ENCODE results near the gene BCO1.

Gene BCO1

DNA sequence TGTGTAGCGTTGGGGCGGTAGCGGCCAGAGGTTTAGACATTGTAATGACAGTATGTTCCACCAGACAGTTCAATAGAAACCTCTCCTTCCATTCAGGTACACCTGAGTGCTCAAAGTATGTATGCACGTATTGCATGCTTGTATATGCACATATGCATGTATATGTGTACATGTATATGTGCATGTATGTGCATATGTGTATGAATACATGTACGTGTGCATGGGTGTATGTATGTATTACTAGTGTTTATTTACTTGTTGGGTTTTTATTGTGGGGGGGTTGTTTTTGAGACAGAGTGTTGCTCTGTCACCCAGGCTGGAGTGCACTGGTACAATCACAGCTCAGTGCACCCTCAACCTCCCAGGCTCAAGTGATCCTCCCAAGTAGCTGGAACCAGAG, 30.0 kb downstream of the BCO1 start:
- no peak overlapping the region for H3K4me3 ChIP-seq (ENCODE audit: low read depth, low read length)
- TF ChIP-seq, protein P1, sequence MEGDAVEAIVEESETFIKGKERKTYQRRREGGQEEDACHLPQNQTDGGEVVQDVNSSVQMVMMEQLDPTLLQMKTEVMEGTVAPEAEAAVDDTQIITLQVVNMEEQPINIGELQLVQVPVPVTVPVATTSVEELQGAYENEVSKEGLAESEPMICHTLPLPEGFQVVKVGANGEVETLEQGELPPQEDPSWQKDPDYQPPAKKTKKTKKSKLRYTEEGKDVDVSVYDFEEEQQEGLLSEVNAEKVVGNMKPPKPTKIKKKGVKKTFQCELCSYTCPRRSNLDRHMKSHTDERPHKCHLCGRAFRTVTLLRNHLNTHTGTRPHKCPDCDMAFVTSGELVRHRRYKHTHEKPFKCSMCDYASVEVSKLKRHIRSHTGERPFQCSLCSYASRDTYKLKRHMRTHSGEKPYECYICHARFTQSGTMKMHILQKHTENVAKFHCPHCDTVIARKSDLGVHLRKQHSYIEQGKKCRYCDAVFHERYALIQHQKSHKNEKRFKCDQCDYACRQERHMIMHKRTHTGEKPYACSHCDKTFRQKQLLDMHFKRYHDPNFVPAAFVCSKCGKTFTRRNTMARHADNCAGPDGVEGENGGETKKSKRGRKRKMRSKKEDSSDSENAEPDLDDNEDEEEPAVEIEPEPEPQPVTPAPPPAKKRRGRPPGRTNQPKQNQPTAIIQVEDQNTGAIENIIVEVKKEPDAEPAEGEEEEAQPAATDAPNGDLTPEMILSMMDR (IDR thresholded peaks at IDR 0.05; ENCODE audit: low read depth, low read length, missing control alignments), result no peak
- DNase-seq (ENCODE audit: low read depth), result no peak

DNA sequence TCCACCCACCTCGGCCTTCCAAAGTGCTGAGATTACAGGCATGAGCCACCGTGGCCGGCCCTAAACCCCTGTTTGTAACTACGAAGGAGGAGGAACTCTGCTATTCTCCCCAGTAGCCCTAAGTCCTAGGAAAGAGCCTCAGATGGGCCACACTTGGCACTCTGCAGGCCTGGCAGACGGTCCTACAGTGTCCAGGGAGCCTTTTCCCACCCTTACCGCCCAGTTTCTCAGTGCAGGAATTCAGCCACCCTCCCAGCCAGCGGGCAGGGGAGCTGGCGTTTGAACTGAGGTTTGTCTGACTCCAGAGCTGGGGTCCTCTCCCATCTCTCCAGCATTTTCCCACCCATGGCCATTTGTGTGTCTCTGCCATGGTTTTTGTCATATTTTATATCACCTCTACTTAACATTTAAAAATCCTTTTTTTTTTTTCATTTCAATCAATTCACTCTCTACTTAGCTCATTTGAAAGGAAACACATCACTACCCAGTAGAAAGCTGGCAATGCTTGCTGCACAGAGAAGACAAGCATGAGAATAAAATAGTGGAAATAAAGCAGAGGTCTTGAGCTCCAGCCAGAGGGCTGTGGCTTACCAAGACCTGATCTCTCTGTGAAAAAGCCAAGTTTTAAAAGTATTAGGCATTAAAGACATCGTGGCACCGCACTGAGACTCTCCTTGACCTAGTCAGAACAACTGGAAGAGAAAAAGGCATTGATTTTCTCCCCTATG, 34.9 kb downstream of the BCO1 start:
- TF ChIP-seq, protein P1 (IDR thresholded peaks at IDR 0.05; ENCODE audit: low read depth, low read length, missing control alignments), result no peak
- no peak overlapping the region for H3K4me3 ChIP-seq (ENCODE audit: low read depth, low read length)

DNA sequence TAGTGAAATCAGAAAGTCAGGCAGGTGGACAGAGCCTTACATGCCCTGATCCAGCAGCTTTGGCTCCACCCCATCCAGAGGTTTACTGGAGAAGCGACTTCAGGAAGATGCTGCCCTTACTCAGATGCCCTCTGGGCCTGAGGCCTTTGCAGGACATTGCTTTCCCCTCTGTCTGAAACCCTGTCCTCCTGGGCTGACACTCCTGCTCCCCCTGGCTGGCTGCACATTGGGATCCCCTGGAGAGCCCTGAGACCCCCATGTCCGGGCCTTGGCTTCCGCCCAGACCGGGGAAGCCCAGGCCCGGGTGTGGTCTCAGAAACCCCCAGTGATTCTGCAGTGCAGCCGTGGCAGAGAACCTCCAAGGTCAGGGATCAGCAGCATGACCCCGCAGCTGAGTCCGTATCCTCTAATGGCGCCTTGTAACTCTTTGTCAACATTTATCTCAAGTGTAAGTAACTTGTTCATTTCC, 36.6 kb downstream of the BCO1 start:
- TF ChIP-seq, protein P1 (IDR thresholded peaks at IDR 0.05; ENCODE audit: low read depth, low read length, missing control alignments), result no peak
- DNase-seq (ENCODE audit: low read depth), result no peak
- H3K4me3 ChIP-seq (ENCODE audit: low read depth, low read length), result no peak overlapping the region

More for the DNA sequence above, 34.9 kb downstream of the BCO1 start:
- DNase-seq (ENCODE audit: low read depth), result no peak

DNA sequence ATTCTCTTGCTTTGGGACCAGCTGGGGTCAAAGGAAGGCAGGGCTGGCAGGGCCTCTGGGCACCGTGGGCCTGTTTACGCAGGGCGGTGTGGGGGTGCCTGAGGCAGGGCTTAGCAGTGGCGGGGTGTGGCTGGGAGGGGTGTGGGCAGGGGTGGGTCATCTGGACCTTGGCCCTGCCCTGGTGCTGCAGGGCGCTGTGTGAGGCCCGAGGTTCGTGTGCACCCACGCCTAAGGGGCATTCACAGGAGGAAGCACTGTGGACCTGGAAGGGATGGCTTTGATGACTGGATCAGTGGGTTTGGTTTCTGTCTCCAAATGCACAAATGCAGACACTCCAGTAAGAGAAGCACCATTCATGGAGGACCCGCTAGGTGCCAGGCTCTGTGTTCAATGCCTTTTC, 37.3 kb downstream of the BCO1 start:
- no peak overlapping the region for H3K4me3 ChIP-seq (ENCODE audit: low read depth, low read length)
- TF ChIP-seq, protein P1 (IDR thresholded peaks at IDR 0.05; ENCODE audit: low read depth, low read length, missing control alignments), result no peak
- DNase-seq (ENCODE audit: low read depth), result no peak

DNA sequence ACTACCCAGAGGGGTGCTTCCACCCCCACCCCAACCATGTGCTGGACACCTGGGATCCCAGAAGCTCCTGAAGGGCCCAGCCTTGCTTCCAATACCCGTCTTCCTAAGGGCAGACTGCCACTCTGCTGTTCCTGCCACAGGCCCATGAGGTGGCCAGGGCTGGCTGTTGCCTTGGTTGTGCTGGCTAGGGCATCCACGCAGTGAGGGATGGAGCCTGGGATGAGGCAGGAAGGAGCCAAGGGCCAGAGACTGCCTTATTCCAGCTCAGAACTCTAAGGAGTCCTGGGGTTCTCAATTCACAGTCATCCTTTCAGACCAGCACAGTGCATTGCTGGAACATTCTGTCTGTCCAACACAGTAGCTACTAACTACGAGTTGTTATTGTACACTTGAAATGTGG, 37.8 kb downstream of the BCO1 start:
- H3K4me3 ChIP-seq (ENCODE audit: low read depth, low read length), result no peak overlapping the region
- TF ChIP-seq, protein P1 (IDR thresholded peaks at IDR 0.05; ENCODE audit: low read depth, low read length, missing control alignments), result no peak
- DNase-seq (ENCODE audit: low read depth), result no peak

DNA sequence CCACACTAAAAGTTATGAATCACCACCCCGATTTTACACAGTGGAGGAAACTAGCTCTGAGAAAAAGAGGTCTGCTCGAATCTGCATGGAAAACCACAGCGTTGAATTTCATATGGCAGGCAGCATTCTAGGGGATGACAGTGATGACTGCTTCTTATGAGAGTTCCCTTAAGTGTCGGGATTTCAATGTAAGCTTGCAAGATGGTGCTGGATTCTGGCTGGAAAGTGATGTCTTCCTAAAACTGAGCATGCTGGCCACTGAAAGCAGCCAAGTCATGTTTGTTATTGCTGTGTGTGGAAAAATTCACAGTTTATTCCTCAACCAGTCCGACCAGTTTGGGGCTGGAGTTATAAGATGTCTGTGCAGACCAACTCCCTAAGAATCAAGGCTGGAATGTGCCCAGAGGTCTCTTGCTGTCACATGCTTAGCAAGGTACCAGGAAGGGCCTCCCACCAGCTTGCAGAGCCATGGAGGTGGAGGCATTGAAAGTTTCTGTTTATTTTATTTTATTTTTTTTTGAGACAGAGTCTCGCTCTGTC, 39.1 kb downstream of the BCO1 start:
- TF ChIP-seq, protein P1 (IDR thresholded peaks at IDR 0.05; ENCODE audit: low read depth, low read length, missing control alignments), result no peak
- H3K4me3 ChIP-seq (ENCODE audit: low read depth, low read length), result no peak overlapping the region
- no peak for DNase-seq (ENCODE audit: low read depth)

DNA sequence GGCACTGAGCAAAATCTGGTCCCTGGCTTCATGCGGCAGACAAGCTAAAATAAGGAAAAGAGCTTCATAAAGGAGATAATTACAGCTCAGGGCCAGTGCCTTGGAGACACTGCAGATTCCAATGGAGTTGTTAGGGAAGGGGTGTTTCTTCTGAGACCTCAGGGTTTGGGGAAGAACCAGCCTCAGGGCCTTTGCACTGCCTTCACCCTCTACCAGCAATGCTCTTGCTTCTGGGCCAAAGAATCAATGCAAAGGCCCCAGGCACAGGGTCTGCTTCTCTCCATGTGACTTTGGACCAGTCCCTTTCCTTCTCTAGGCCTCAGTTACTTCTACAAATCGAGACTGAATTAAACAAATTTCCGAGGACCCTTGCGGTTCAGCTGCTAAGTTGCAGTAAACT, 40.0 kb downstream of the BCO1 start:
- TF ChIP-seq, protein P1 (IDR thresholded peaks at IDR 0.05; ENCODE audit: low read depth, low read length, missing control alignments), result no peak
- no peak for DNase-seq (ENCODE audit: low read depth)
- no peak overlapping the region for H3K4me3 ChIP-seq (ENCODE audit: low read depth, low read length)
